ENCODE results near the gene ACOT13.

Gene ACOT13

DNA sequence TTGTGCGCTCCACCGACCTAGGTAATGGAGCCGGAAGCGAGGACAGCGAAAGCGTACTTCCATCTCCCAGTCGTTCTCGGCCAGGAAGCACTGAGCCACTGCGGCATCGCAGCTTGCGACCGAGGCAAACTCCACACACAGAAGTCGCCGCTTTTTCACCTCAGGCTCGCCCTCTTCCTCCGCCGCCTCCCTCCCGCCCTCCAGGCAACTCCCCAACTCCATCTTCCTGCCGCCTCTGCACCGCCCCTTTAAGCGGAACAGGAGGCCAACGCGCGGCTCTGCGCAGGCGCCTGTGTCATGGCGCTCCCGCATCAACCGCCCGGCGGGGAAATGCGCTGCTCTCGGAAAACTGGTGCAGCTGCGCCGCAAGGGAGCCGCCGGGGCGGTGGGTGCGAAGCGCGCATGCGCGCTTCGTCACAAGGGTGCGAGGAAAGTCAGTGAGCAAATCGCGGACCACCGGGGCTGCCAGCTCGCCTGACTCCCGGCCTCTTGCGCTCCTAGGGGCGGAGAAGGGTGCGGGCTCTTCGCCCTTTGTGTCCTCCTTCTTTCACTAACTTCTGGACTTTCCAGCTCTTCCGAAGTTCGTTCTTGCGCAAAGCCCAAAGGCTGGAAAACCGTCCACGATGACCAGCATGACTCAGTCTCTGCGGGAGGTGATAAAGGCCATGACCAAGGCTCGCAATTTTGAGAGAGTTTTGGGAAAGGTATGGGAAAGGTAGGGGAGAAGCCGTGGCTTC is at the start of gene ACOT13, which contains the start of gene TDP2:
Gene ACOT13 (plus strand): TSS at position 437 of the 737 bp plus-strand sequence. CDS start 187 bp downstream, at position 624.
Gene TDP2 (minus strand): TSS at position 259 of the 737 bp plus-strand sequence. CDS start 37 bp downstream, at position 222.
- TF ChIP-seq, protein P1, sequence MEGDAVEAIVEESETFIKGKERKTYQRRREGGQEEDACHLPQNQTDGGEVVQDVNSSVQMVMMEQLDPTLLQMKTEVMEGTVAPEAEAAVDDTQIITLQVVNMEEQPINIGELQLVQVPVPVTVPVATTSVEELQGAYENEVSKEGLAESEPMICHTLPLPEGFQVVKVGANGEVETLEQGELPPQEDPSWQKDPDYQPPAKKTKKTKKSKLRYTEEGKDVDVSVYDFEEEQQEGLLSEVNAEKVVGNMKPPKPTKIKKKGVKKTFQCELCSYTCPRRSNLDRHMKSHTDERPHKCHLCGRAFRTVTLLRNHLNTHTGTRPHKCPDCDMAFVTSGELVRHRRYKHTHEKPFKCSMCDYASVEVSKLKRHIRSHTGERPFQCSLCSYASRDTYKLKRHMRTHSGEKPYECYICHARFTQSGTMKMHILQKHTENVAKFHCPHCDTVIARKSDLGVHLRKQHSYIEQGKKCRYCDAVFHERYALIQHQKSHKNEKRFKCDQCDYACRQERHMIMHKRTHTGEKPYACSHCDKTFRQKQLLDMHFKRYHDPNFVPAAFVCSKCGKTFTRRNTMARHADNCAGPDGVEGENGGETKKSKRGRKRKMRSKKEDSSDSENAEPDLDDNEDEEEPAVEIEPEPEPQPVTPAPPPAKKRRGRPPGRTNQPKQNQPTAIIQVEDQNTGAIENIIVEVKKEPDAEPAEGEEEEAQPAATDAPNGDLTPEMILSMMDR (IDR thresholded peaks at IDR 0.05; ENCODE audit: extremely low read depth, insufficient read depth, missing control alignments): peak; percentile 35
- in situ Hi-C loops (cut with MboI; ENCODE audit: low pct_unique_long_range_greater_than_20kb, low sequenced_read_pairs, unreplicated experiment): no loop called here
- DNase-seq (ENCODE audit: low spot score): peak; percentile 91

DNA sequence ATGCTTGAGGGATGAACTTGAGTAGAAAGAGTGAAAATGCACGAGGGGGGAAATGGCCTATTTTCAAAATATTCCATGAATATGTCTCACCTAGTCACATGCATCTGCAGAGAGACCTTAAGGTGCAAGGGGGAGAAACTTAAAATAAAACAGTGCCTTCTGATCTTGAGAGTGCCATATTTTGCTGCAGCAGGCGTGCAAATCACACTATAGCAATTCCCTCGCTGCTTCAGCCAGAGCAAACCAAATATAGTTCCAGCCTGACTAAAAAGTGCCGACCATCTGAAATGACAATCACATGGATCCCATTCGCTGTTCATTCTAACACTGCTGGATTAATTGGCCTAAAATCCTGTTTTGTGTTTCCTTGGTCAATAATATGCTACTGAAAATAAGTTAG is 47.2 kb upstream of the ACOT13 start:
- in situ Hi-C loops (cut with MboI; ENCODE audit: low pct_unique_long_range_greater_than_20kb, low sequenced_read_pairs, unreplicated experiment): no loop called here
- TF ChIP-seq, protein P1 (IDR thresholded peaks at IDR 0.05; ENCODE audit: extremely low read depth, insufficient read depth, missing control alignments): no peak
- no peak for DNase-seq (ENCODE audit: low spot score)

- DNase-seq (ENCODE audit: low spot score): no peak
- in situ Hi-C loops (cut with MboI; ENCODE audit: low pct_unique_long_range_greater_than_20kb, low sequenced_read_pairs, unreplicated experiment): no loop called here
- TF ChIP-seq, protein P1 (IDR thresholded peaks at IDR 0.05; ENCODE audit: extremely low read depth, insufficient read depth, missing control alignments): no peak
These were observed 46.2 kb upstream of the ACOT13 start for GRCh38 chr6:24620637-24621036.

GRCh38 chr6:24621626-24622289 is 45.1 kb upstream of the ACOT13 start:
- DNase-seq (ENCODE audit: low spot score): no peak
- in situ Hi-C loops (cut with MboI; ENCODE audit: low pct_unique_long_range_greater_than_20kb, low sequenced_read_pairs, unreplicated experiment): no loop called here
- TF ChIP-seq, protein P1 (IDR thresholded peaks at IDR 0.05; ENCODE audit: extremely low read depth, insufficient read depth, missing control alignments): no peak

DNA sequence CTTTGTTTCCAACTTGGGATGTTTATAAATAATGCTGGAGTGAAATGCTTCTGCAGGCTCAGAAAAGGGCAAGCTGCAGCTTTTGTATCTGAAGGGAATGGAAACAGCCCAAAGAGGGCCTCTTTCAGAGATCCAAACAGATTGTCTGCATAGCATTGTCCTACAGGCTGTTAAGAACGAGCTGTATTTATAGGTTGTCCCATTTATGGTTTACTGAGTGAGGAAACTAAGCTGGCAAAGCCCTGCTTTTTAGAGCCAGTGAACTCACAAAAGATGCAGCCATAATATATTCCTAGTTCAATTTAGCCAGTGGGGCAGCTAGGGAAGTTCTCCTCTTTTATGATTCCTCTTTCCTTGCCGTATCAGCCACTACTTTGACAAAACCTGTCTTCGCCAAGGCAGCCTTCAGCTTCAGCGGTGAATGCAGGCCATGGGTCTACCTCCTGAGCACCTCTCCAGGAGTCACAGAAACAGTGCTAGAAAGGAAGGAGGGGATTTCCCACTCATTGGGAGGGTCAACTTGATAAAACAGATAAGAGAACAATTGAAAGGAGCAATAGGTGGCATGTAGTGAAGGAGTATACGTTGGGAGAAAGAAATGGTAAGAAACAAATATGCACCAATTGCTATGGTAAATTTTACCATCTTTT is 35.9 kb upstream of the ACOT13 start:
- in situ Hi-C loops (cut with MboI; ENCODE audit: low pct_unique_long_range_greater_than_20kb, low sequenced_read_pairs, unreplicated experiment): no loop called here
- TF ChIP-seq, protein P1 (IDR thresholded peaks at IDR 0.05; ENCODE audit: extremely low read depth, insufficient read depth, missing control alignments): no peak
- no peak for DNase-seq (ENCODE audit: low spot score)

GRCh38 chr6:24631671-24632070 is 35.2 kb upstream of the ACOT13 start:
- in situ Hi-C loops (cut with MboI; ENCODE audit: low pct_unique_long_range_greater_than_20kb, low sequenced_read_pairs, unreplicated experiment): no loop called here
- DNase-seq (ENCODE audit: low spot score): no peak
- TF ChIP-seq, protein P1 (IDR thresholded peaks at IDR 0.05; ENCODE audit: extremely low read depth, insufficient read depth, missing control alignments): no peak

Data from GM13977 (cell line).